HepG2 (cell line): ENCODE results near the gene ANK3. TPM values are rescaled to one million over a fixed set of nuclear protein-coding genes. Genes with fewer than 3 reads are reported as not detected.

Source experiments
- ATAC-seq: fragments of 200-7000 bp; cut with Tn5 transposase; 3 replicates; pipeline ENCODE4 v1.9.1; 2020; ENCODE audit warnings: mild to moderate bottlenecking, moderate library complexity
- BruUV-seq: library from RNA; stranded (reverse); fragments of 400-500 nt; replicated peaks from 2 replicates; lab custom pipeline; 2021; lab: Mats Ljungman, UMichigan
- CTCF ChIA-PET: fragments of 300-600 bp; formaldehyde crosslinking; extraction: SDS; loops from one replicate; lab custom pipeline; 2021; ENCODE audit warnings: low total read pairs, inconsistent platforms, low intra/inter-chr PET ratio; lab: Yijun Ruan, JAX
- POLR2A ChIA-PET: fragments of 350-600 bp; sonication (Branson Sonifier 250); formaldehyde crosslinking; loops from one replicate; lab custom pipeline; 2020; ENCODE audit warnings: antibody characterized with exemption, inconsistent platforms; lab: Yijun Ruan, JAX
- DNase-seq: peaks from one replicate; pipeline ENCODE4 v3.0.0-alpha.2; 2015; ENCODE audit warnings: low spot score
- FAIRE-seq: peaks from 3 replicates; lab custom pipeline; 2011; peaks lifted over from hg19 to GRCh38; lab: Jason Lieb, UNC
- H2AFZ ChIP-seq: one replicate; pipeline ENCODE4 v1.6.1; 2011; ENCODE audit warnings: low read length, inconsistent platforms
- H3K27ac ChIP-seq: fragments of 300-600 bp; 3 replicates; pipeline ENCODE4 v1.8.0; 2011; ENCODE audit warnings: mixed run types, mild to moderate bottlenecking, mixed read lengths, low read length, inconsistent platforms; ENCODE audit not compliant: insufficient read depth; ENCODE audit errors: extremely low read length
- H3K27me3 ChIP-seq, 2 experiments: fragments of 200-600 bp in 1 of 2; 2 replicates in 1 of 2; 3 replicates in 1 of 2; pipeline versions ENCODE4 v1.6.0 to v1.8.0; 2011; ENCODE audit warnings: low read length in 2 of 2, mild to moderate bottlenecking in 2 of 2, moderate library complexity in 2 of 2, inconsistent platforms in 1 of 2; ENCODE audit not compliant: insufficient read depth in 2 of 2, control insufficient read depth in 1 of 2
- H3K36me3 ChIP-seq, 2 experiments: fragments of 200-600 bp in 1 of 2; replicated peaks in 1 of 2; 2 replicates in 1 of 2; 3 replicates in 1 of 2; pipeline versions ENCODE4 v1.5.1 to v1.8.0; 2011; ENCODE audit warnings: low read length in 2 of 2, inconsistent platforms in 1 of 2; ENCODE audit not compliant: insufficient read depth in 2 of 2, control insufficient read depth in 1 of 2
- H3K4me1 ChIP-seq: 2 replicates; pipeline ENCODE4 v1.5.1; 2012; ENCODE audit warnings: low read length, inconsistent platforms; ENCODE audit not compliant: insufficient read depth
- H3K4me2 ChIP-seq: 2 replicates; pipeline ENCODE4 v1.6.0; 2011; ENCODE audit warnings: low read depth, low read length, inconsistent platforms
- H3K4me3 ChIP-seq, 3 experiments: fragments of 200-600 bp in 1 of 3; sonication (generic), shearing (Covaris generic) in 1 of 3; replicated peaks in 1 of 3; 2 replicates each; pipeline ENCODE4 v1.5.1; 2011 to 2016; ENCODE audit warnings: low read length in 3 of 3, inconsistent platforms in 2 of 3, low read depth in 2 of 3, mild to moderate bottlenecking in 2 of 3, control low read depth in 1 of 3, mixed read lengths in 1 of 3; ENCODE audit not compliant: insufficient read depth in 1 of 3
- H3K79me2 ChIP-seq: one replicate; pipeline ENCODE4 v1.6.1; 2011; ENCODE audit warnings: low read length, inconsistent platforms; ENCODE audit not compliant: insufficient read depth
- H3K9ac ChIP-seq: 2 replicates; pipeline ENCODE4 v1.6.0; 2011; ENCODE audit warnings: mild to moderate bottlenecking, low read depth, low read length, inconsistent platforms; ENCODE audit not compliant: insufficient read depth
- H3K9me3 ChIP-seq: 2 replicates; pipeline ENCODE4 v1.5.1; 2012; ENCODE audit warnings: mild to moderate bottlenecking, low read length
- H4K20me1 ChIP-seq: 2 replicates; pipeline ENCODE4 v1.6.0; 2011; ENCODE audit warnings: inconsistent platforms, mild to moderate bottlenecking, low read length, moderate library complexity; ENCODE audit not compliant: insufficient read depth
- AGO2 ChIP-seq: fragments of 200-400 bp; formaldehyde crosslinking; optimal IDR thresholded peaks from 2 replicates; pipeline ENCODE3; 2017; ENCODE audit warnings: mild to moderate bottlenecking, low read depth, low read length, moderate library complexity
- FOXK2 ChIP-seq: fragments of 450-650 bp; IDR thresholded peaks from 2 replicates; pipeline ENCODE4 v1.6.1; 2016
- NFIC ChIP-seq: IDR thresholded peaks from 2 replicates; pipeline ENCODE4 v1.6.1; 2012; ENCODE audit warnings: mild to moderate bottlenecking, low read length, inconsistent platforms
- NFYC ChIP-seq: IDR thresholded peaks from 2 replicates; pipeline ENCODE4 v1.6.1; 2016; ENCODE audit warnings: missing genetic modification reagents, missing compliant biosample characterization
- ZNF225 ChIP-seq: sonication (generic); formaldehyde crosslinking; IDR thresholded peaks from 2 replicates; pipeline ENCODE4 v1.4.0; 2020; ENCODE audit warnings: mild to moderate bottlenecking, missing genetic modification reagents
- ZNF24 ChIP-seq: fragments of 450-650 bp; IDR thresholded peaks from 2 replicates; pipeline ENCODE4 v1.6.1; 2017; ENCODE audit warnings: antibody characterized with exemption, mild to moderate bottlenecking
- ZNF333 ChIP-seq: sonication (generic); formaldehyde crosslinking; IDR thresholded peaks from 2 replicates; pipeline ENCODE4 v1.4.0; 2020; ENCODE audit warnings: mild to moderate bottlenecking, missing genetic modification reagents, borderline replicate concordance
- ZNF350 ChIP-seq: sonication (generic); formaldehyde crosslinking; IDR thresholded peaks from 2 replicates; pipeline ENCODE4 v1.4.0; 2020; ENCODE audit warnings: mild to moderate bottlenecking, low read depth, missing genetic modification reagents, borderline replicate concordance
- ZNF558 ChIP-seq: sonication (generic); formaldehyde crosslinking; IDR thresholded peaks from 2 replicates; pipeline ENCODE4 v1.9.0; 2022; ENCODE audit warnings: mild to moderate bottlenecking, missing genetic modification reagents, borderline replicate concordance
- ZNF670 ChIP-seq: sonication (generic); formaldehyde crosslinking; IDR thresholded peaks from 2 replicates; pipeline ENCODE4 v1.8.0; 2022; ENCODE audit warnings: mild to moderate bottlenecking, missing genetic modification reagents, borderline replicate concordance
- WGBS: methylation state at CpG from one replicate; pipeline ENCODE4 v1.1.6; 2017; ENCODE audit warnings: low lambda C conversion rate; 5-methylcytosine and 5-hydroxymethylcytosine counted together
- in situ Hi-C: cut with HindIII; loops from 2 replicates; pipeline ENCODE4 v1.10.0; 2017; ENCODE audit warnings: low pct_unique_long_range_greater_than_20kb; ENCODE audit not compliant: extremely low pct_ligation_motif_present
- intact Hi-C: fragments of 100-400 bp; cut with micrococcal nuclease; formaldehyde crosslinking; loops from one replicate; pipeline ENCODE4 v1.10.0; 2022; ENCODE audit not compliant: unreplicated experiment
- polyA plus RNA-seq, 8 experiments: library from polyadenylated mRNA; depleted of rRNA in 3 of 8; stranded (reverse) in 7 of 8; unstranded in 1 of 8; fragments of >200 nt; fragmentation: Illumina TruSeq in 4 of 8; extraction: Trizol in 4 of 8; gene quantifications; 2 replicates each; pipeline versions ENCODE4 v1.2.1 to v1.2.3, GENCODE V29; 2011 to 2016; ENCODE audit warnings: low read depth in 4 of 8, missing spikeins in 1 of 8, mixed read lengths in 1 of 8; ENCODE audit not compliant: insufficient read depth in 1 of 8
- total RNA-seq, 5 experiments: library from RNA; depleted of rRNA; stranded (reverse); fragments of >200 nt; fragmentation: Illumina TruSeq; extraction: Trizol; gene quantifications; 2 replicates each; pipeline ENCODE4 v1.2.3, GENCODE V29; 2016; ENCODE audit warnings: low read depth in 1 of 5
- TF ChIP-seq, protein P1 (sequence below): sonication (generic); formaldehyde crosslinking; IDR thresholded peaks from 2 replicates; pipeline ENCODE4 v1.5.0; 2020; ENCODE audit warnings: mild to moderate bottlenecking, missing genetic modification reagents
- TF ChIP-seq, protein P2 (sequence below): sonication (generic); formaldehyde crosslinking; IDR thresholded peaks from 2 replicates; pipeline ENCODE4 v1.5.0; 2020; ENCODE audit warnings: missing genetic modification reagents
- TF ChIP-seq, protein P3 (sequence below): sonication (generic); formaldehyde crosslinking; IDR thresholded peaks from 2 replicates; pipeline ENCODE4 v1.4.0; 2020; ENCODE audit warnings: mild to moderate bottlenecking, low read depth, missing genetic modification reagents
- TF ChIP-seq, protein P4 (sequence below): sonication (generic); formaldehyde crosslinking; IDR thresholded peaks from 2 replicates; pipeline ENCODE4 v1.4.0; 2020; ENCODE audit warnings: missing genetic modification reagents

Gene ANK3
- total and polyA plus RNA-seq, 2 of the 13 experiments (the other 11 are each of a cell fraction or from before 2014, with no cell fraction given), result not detected

DNA sequence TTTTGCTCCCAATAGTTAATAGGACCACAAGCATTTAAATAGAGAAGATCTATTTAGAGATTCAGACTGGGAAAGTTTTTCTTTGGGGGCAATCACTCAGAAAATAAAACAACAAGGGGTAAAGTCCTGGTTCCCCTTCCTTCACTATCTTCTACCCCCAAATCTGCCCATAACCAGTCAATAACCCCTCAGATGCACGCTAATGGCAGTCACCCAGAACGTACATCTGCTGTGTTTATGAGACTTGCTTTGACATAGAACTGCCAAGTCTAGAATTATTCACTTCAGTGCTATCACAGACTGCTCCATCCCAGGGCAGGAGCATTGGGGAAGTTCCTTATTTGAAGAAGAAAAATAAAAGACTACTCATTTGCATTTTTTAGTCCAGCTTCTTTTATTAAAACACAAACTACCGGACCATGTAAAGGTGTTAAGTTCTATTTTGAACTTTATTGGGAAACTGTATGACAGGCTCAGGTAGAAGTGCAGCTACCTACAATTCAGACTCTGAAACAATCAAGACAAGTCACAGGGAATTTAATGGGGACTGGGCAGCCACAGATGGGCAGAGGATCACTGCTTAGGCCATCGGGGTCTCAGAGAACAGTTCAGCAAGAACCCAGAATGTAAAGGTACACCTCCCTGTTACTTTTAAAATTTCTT is 38.4 kb downstream of the ANK3 start:
- no peak for DNase-seq
- intact Hi-C loops, result no loop called here
- FAIRE-seq, result no peak
- Histone ChIP-seq H3K9ac (no peak overlapping the region), H3K27me3 (no peaks in the 10 kb centered on the region), H4K20me1 (no peaks in the 10 kb centered on the region), H3K36me3 (no peaks in the 10 kb centered on the region), H3K9me3 (no peaks in the 10 kb centered on the region), H3K4me1 (peaks cover 8% of the 10 kb centered on the region; the same call in 1 of the 2 replicates), H3K27ac (no peak overlapping the region), H3K4me3 (no peak overlapping the region), H2AFZ (no peak overlapping the region), H3K79me2 (no peaks in the 10 kb centered on the region), H3K4me2 (no peak overlapping the region)
- WGBS, result 11% methylated on average over 4 of the region's 4 CpGs
- no peak for TF ChIP-seq ZNF670 (CRISPR knock-in tag)
- TF ChIP-seq ZNF333 (CRISPR knock-in tag), result no peak
- no peak for TF ChIP-seq NFYC (CRISPR knock-in tag)
- no peak for TF ChIP-seq ZNF24
- TF ChIP-seq, protein P1, sequence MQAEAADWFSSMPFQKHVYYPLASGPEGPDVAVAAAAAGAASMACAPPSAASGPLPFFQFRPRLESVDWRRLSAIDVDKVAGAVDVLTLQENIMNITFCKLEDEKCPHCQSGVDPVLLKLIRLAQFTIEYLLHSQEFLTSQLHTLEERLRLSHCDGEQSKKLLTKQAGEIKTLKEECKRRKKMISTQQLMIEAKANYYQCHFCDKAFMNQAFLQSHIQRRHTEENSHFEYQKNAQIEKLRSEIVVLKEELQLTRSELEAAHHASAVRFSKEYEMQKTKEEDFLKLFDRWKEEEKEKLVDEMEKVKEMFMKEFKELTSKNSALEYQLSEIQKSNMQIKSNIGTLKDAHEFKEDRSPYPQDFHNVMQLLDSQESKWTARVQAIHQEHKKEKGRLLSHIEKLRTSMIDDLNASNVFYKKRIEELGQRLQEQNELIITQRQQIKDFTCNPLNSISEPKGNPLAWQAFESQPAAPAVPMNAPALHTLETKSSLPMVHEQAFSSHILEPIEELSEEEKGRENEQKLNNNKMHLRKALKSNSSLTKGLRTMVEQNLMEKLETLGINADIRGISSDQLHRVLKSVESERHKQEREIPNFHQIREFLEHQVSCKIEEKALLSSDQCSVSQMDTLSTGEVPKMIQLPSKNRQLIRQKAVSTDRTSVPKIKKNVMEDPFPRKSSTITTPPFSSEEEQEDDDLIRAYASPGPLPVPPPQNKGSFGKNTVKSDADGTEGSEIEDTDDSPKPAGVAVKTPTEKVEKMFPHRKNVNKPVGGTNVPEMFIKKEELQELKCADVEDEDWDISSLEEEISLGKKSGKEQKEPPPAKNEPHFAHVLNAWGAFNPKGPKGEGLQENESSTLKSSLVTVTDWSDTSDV (CRISPR knock-in tag), result no peak
- no peak for TF ChIP-seq ZNF558 (CRISPR knock-in tag)
- no peak for TF ChIP-seq FOXK2
- TF ChIP-seq NFIC, result no peak
- TF ChIP-seq, protein P2, sequence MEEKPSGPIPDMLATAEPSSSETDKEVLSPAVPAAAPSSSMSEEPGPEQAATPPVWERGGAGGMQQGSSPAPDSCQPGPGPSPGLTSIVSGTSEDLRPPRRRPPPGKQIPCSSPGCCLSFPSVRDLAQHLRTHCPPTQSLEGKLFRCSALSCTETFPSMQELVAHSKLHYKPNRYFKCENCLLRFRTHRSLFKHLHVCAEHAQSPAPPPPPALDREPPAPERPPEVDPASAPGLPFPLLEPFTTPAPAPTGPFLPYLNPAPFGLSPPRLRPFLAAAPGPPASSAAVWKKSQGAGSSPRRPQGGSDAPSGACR (CRISPR knock-in tag), result no peak
- TF ChIP-seq, protein P3, sequence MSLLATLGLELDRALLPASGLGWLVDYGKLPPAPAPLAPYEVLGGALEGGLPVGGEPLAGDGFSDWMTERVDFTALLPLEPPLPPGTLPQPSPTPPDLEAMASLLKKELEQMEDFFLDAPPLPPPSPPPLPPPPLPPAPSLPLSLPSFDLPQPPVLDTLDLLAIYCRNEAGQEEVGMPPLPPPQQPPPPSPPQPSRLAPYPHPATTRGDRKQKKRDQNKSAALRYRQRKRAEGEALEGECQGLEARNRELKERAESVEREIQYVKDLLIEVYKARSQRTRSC (CRISPR knock-in tag), result no peak
- TF ChIP-seq ZNF225 (CRISPR knock-in tag), result no peak
- TF ChIP-seq ZNF350 (CRISPR knock-in tag), result no peak
- no peak for TF ChIP-seq AGO2
- TF ChIP-seq, protein P4, sequence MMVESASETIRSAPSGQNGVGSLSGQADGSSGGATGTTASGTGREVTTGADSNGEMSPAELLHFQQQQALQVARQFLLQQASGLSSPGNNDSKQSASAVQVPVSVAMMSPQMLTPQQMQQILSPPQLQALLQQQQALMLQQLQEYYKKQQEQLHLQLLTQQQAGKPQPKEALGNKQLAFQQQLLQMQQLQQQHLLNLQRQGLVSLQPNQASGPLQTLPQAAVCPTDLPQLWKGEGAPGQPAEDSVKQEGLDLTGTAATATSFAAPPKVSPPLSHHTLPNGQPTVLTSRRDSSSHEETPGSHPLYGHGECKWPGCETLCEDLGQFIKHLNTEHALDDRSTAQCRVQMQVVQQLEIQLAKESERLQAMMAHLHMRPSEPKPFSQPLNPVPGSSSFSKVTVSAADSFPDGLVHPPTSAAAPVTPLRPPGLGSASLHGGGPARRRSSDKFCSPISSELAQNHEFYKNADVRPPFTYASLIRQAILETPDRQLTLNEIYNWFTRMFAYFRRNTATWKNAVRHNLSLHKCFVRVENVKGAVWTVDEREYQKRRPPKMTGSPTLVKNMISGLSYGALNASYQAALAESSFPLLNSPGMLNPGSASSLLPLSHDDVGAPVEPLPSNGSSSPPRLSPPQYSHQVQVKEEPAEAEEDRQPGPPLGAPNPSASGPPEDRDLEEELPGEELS (CRISPR knock-in tag), result no peak
- BruUV-seq, result no TSS peak
- CTCF ChIA-PET, result no interaction called here
- ATAC-seq, result no peak
- POLR2A ChIA-PET, result no interaction called here
- in situ Hi-C loops, result no loop called here
